ENCODE measurements around the gene PCSK6. TPM values are rescaled to one million over a fixed set of nuclear protein-coding genes. Genes with fewer than 3 reads are reported as not detected.

Gene PCSK6
- total RNA-seq, 1 experiment from 2014 or later, result 3.7 TPM

GRCh38 chr15:101440846-101441590 is 48.5 kb downstream of the PCSK6 start:
- H3K27ac ChIP-seq (ENCODE audit: low read length), result no peak overlapping the region
- intact Hi-C loops (cut with micrococcal nuclease), result no loop called here
- H3K79me2 ChIP-seq (ENCODE audit: low read length), result no peaks in the 10 kb centered on the region
- POLR2A ChIA-PET (ENCODE audit: unreplicated experiment), result no interaction called here
- CTCF ChIA-PET, result no interaction called here
- H3K9me2 ChIP-seq (replicated peaks; ENCODE audit: low read length), result no peaks in the 10 kb centered on the region
- BruUV-seq (replicated peaks), result no TSS peak
- H3K9ac ChIP-seq (ENCODE audit: low read length), result no peak overlapping the region
- H3F3A ChIP-seq (ENCODE audit: low read length, unreplicated experiment), result no peaks in the 10 kb centered on the region
- peaks cover 28% of the 10 kb centered on the region for H3K27me3 ChIP-seq (ENCODE audit: low read length)
- H3K4me2 ChIP-seq (ENCODE audit: low read length), result peak overlapping the region; percentile 66
- H3K4me3 ChIP-seq (ENCODE audit: low read length), result no peak overlapping the region
- peaks cover 14% of the 10 kb centered on the region for H3K4me1 ChIP-seq (ENCODE audit: insufficient read depth, low read length)
- no peaks in the 10 kb centered on the region for H3K9me3 ChIP-seq (ENCODE audit: low read length)
- peak; percentile 37 for ATAC-seq
- no peak for TF ChIP-seq EZH2phosphoT487 (IDR thresholded peaks at IDR 0.05; ENCODE audit: borderline replicate concordance, low read length)
- TF ChIP-seq, protein P1, sequence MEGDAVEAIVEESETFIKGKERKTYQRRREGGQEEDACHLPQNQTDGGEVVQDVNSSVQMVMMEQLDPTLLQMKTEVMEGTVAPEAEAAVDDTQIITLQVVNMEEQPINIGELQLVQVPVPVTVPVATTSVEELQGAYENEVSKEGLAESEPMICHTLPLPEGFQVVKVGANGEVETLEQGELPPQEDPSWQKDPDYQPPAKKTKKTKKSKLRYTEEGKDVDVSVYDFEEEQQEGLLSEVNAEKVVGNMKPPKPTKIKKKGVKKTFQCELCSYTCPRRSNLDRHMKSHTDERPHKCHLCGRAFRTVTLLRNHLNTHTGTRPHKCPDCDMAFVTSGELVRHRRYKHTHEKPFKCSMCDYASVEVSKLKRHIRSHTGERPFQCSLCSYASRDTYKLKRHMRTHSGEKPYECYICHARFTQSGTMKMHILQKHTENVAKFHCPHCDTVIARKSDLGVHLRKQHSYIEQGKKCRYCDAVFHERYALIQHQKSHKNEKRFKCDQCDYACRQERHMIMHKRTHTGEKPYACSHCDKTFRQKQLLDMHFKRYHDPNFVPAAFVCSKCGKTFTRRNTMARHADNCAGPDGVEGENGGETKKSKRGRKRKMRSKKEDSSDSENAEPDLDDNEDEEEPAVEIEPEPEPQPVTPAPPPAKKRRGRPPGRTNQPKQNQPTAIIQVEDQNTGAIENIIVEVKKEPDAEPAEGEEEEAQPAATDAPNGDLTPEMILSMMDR (conservative IDR thresholded peaks at IDR 0.05; ENCODE audit: low read depth, low read length), result no peak
- TF ChIP-seq EZH2 (IDR thresholded peaks at IDR 0.05; ENCODE audit: low read length, unreplicated experiment), result no peak
- no peaks in the 10 kb centered on the region for H3K36me3 ChIP-seq (ENCODE audit: low read depth, low read length)
- DNase-seq, result peak; percentile 7
- no peaks in the 10 kb centered on the region for H4K20me1 ChIP-seq (ENCODE audit: low read length)
- H2AFZ ChIP-seq (ENCODE audit: low read length), result no peak overlapping the region

DNA sequence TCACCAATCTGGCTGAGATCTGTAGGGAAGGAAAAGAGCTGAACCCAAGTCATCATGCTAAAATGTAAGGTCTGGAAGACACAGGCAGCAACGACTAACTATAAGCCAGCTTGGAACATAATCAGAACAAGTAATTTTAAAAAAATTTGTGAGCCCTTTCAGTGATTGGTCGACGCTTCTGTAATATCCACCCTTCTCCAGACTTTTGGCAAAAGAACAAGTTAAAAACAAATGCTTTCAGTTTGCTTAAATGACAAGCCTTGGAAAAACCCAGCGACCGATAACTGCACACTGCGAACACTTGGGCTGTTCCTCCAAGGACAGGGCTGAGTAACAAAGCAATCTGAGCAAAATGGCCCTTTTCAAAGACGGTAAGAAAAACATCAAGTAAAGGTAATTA is 49.6 kb downstream of the PCSK6 start:
- Histone ChIP-seq H2AFZ (ENCODE audit: low read length) (peak overlapping the region; percentile 57), H3K4me2 (ENCODE audit: low read length) (peak overlapping the region; percentile 66), H3F3A (ENCODE audit: low read length, unreplicated experiment) (no peaks in the 10 kb centered on the region), H3K9ac (ENCODE audit: low read length) (no peak overlapping the region), H3K27me3 (ENCODE audit: low read length) (peaks cover 38% of the 10 kb centered on the region), H3K4me3 (ENCODE audit: low read length) (peak overlapping the region; percentile 47; the same call in 1 of the 2 replicates), H3K79me2 (ENCODE audit: low read length) (no peaks in the 10 kb centered on the region), H3K9me3 (ENCODE audit: low read length) (no peaks in the 10 kb centered on the region), H3K36me3 (ENCODE audit: low read depth, low read length) (no peaks in the 10 kb centered on the region), H3K27ac (ENCODE audit: low read length) (no peak overlapping the region), H3K4me1 (ENCODE audit: insufficient read depth, low read length) (peaks cover 10% of the 10 kb centered on the region; the same call in 1 of the 2 replicates), H3K9me2 (replicated peaks; ENCODE audit: low read length) (no peaks in the 10 kb centered on the region), H4K20me1 (ENCODE audit: low read length) (no peaks in the 10 kb centered on the region)
- ATAC-seq, result peak; percentile 31; the same call in 1 of the 2 replicates
- intact Hi-C loops (cut with micrococcal nuclease), result no loop called here
- ChIA-PET CTCF (no interaction called here), POLR2A (ENCODE audit: unreplicated experiment) (no interaction called here)
- no TSS peak for BruUV-seq (replicated peaks)
- TF ChIP-seq EZH2 (IDR thresholded peaks at IDR 0.05; ENCODE audit: low read length, unreplicated experiment) (no peak), EZH2phosphoT487 (IDR thresholded peaks at IDR 0.05; ENCODE audit: borderline replicate concordance, low read length) (no peak)
- TF ChIP-seq, protein P1 (conservative IDR thresholded peaks at IDR 0.05; ENCODE audit: low read depth, low read length), result no peak
- DNase-seq, result peak; percentile 35

DNA sequence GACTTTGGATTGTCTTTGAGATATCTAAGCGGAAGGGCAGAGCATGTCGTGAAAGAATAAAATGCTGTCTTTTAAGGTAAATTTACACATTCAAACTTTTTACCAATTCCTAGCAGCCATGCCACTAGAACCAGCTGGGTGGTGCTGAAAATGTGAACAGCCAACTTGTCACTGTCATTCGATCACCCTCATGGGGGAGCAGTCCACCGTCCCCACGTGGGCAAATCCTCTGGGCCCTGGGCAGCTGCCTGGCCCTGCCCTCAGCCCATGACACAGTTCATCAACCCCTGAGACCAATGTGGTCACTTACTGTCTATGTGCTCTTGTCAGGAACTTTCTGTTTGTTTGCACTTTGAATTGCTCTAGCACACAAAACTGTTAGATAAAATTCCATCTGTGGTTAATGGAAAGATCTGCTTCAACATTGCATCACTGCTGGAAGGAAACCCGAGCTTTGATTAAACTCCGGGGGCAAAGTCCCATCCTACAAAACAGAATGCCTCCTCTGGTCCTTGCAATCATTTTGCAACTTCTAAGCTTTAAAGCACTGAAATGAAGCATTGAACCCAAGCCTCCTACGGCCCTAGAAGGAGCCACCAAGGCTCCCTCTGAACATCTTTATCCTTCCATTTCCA is 50.1 kb downstream of the PCSK6 start:
- POLR2A ChIA-PET (ENCODE audit: unreplicated experiment), result no interaction called here
- Histone ChIP-seq H3K9ac (ENCODE audit: low read length) (no peak overlapping the region), H3K9me2 (replicated peaks; ENCODE audit: low read length) (no peaks in the 10 kb centered on the region), H3K36me3 (ENCODE audit: low read depth, low read length) (no peaks in the 10 kb centered on the region), H2AFZ (ENCODE audit: low read length) (peak overlapping the region; percentile 57), H3F3A (ENCODE audit: low read length, unreplicated experiment) (no peaks in the 10 kb centered on the region), H3K4me1 (ENCODE audit: insufficient read depth, low read length) (peaks cover 10% of the 10 kb centered on the region; the same call in 1 of the 2 replicates), H3K4me2 (ENCODE audit: low read length) (peak overlapping the region; percentile 66), H3K9me3 (ENCODE audit: low read length) (no peaks in the 10 kb centered on the region), H3K4me3 (ENCODE audit: low read length) (peak overlapping the region; percentile 47; the same call in 1 of the 2 replicates), H3K27ac (ENCODE audit: low read length) (no peak overlapping the region), H4K20me1 (ENCODE audit: low read length) (no peaks in the 10 kb centered on the region), H3K79me2 (ENCODE audit: low read length) (no peaks in the 10 kb centered on the region), H3K27me3 (ENCODE audit: low read length) (peaks cover 35% of the 10 kb centered on the region)
- CTCF ChIA-PET, result no interaction called here
- ATAC-seq, result no peak; the same call in 1 of the 2 replicates
- peak; percentile 10 for DNase-seq
- intact Hi-C loops (cut with micrococcal nuclease), result no loop called here
- no peak for TF ChIP-seq EZH2phosphoT487 (IDR thresholded peaks at IDR 0.05; ENCODE audit: borderline replicate concordance, low read length)
- TF ChIP-seq EZH2 (IDR thresholded peaks at IDR 0.05; ENCODE audit: low read length, unreplicated experiment), result no peak
- TF ChIP-seq, protein P1 (conservative IDR thresholded peaks at IDR 0.05; ENCODE audit: low read depth, low read length), result no peak
- no TSS peak for BruUV-seq (replicated peaks)

Data from PC-3 (cell line).